H1 (cell line): ENCODE data around the gene PRR7. TPM values are rescaled to one million over a fixed set of nuclear protein-coding genes. Genes with fewer than 3 reads are reported as not detected.

ENCODE experiments used
- CTCF ChIA-PET: fragments of 300-600 bp; sonication (Branson Sonifier 250); formaldehyde crosslinking; loops from one replicate; lab custom pipeline; 2021; ENCODE audit not compliant: partially characterized antibody; lab: Charles Lee
- POLR2A ChIA-PET: fragments of 300-600 bp; sonication (Branson Sonifier 250); formaldehyde crosslinking; loops from one replicate; lab custom pipeline; 2021; ENCODE audit warnings: inconsistent platforms; ENCODE audit not compliant: partially characterized antibody; lab: Charles Lee
- DNase-seq, 2 experiments: peaks; one replicate each; pipeline versions ENCODE4 v3.0.0 to v3.0.0-alpha.2; 2010 to 2022; ENCODE audit warnings: low spot score in 2 of 2, low read depth in 1 of 2, mixed read lengths in 1 of 2
- FAIRE-seq: peaks from 2 replicates; lab custom pipeline; 2011; peaks lifted over from hg19 to GRCh38; lab: Jason Lieb, UNC
- H2AFZ ChIP-seq: 2 replicates; pipeline ENCODE4 v1.8.1; 2012; ENCODE audit warnings: low read length, inconsistent platforms
- H2AK5ac ChIP-seq: 2 replicates; pipeline ENCODE4 v1.6.1; 2013; ENCODE audit warnings: low read depth, low read length
- H2BK120ac ChIP-seq: replicated peaks from 2 replicates; pipeline ENCODE3; 2013; ENCODE audit warnings: low read depth, low read length, inconsistent platforms
- H2BK12ac ChIP-seq: 2 replicates; pipeline ENCODE4 v1.6.1; 2013; ENCODE audit warnings: low read depth, low read length
- H2BK15ac ChIP-seq: 2 replicates; pipeline ENCODE4 v1.6.1; 2013; ENCODE audit warnings: low read length
- H2BK20ac ChIP-seq: 2 replicates; pipeline ENCODE4 v1.6.1; 2013; ENCODE audit warnings: low read length
- H2BK5ac ChIP-seq: 2 replicates; pipeline ENCODE4 v1.6.1; 2013; ENCODE audit warnings: low read depth, low read length
- H3K14ac ChIP-seq: 2 replicates; pipeline ENCODE4 v1.6.1; 2013; ENCODE audit warnings: inconsistent platforms; ENCODE audit not compliant: insufficient read length
- H3K18ac ChIP-seq: 2 replicates; pipeline ENCODE4 v1.6.1; 2013; ENCODE audit warnings: low read length; ENCODE audit errors: extremely low read depth
- H3K23ac ChIP-seq: 2 replicates; pipeline ENCODE4 v1.6.1; 2013; ENCODE audit warnings: inconsistent platforms; ENCODE audit not compliant: insufficient read length
- H3K23me2 ChIP-seq: 2 replicates; pipeline ENCODE4 v1.6.1; 2013; ENCODE audit warnings: low read depth, low read length
- H3K27ac ChIP-seq: 2 replicates; pipeline ENCODE4 v1.6.1; 2011; ENCODE audit warnings: low read depth, low read length, inconsistent platforms
- H3K27me3 ChIP-seq, 4 experiments: replicated peaks in 1 of 4; 1 replicate in 1 of 4; 2 replicates in 3 of 4; pipeline versions ENCODE4 v1.6.1 to v1.8.1; 2011 to 2013; ENCODE audit warnings: low read length in 3 of 4, mild to moderate bottlenecking in 3 of 4, inconsistent platforms in 2 of 4, mixed read lengths in 2 of 4, moderate library complexity in 1 of 4; ENCODE audit not compliant: control insufficient read depth in 3 of 4, insufficient read depth in 3 of 4; ENCODE audit errors: extremely low read depth in 1 of 4
- H3K36me3 ChIP-seq, 4 experiments: 2 replicates each; pipeline versions ENCODE4 v1.6.1 to v1.8.1; 2011 to 2013; ENCODE audit warnings: mild to moderate bottlenecking in 4 of 4, low read length in 3 of 4, moderate library complexity in 2 of 4, control low read depth in 1 of 4, inconsistent platforms in 1 of 4; ENCODE audit not compliant: insufficient read depth in 4 of 4, control insufficient read depth in 2 of 4
- H3K4ac ChIP-seq: replicated peaks from 2 replicates; pipeline ENCODE3; 2013; ENCODE audit warnings: low read length, low read depth, mixed read lengths, inconsistent platforms; ENCODE audit not compliant: insufficient read length
- H3K4me1 ChIP-seq, 4 experiments: replicated peaks in 1 of 4; 1 replicate in 1 of 4; 2 replicates in 3 of 4; pipeline versions ENCODE4 v1.6.1 to v1.8.1; 2011 to 2013; ENCODE audit warnings: low read length in 3 of 4, inconsistent platforms in 2 of 4, mixed read lengths in 1 of 4; ENCODE audit not compliant: insufficient read depth in 4 of 4, control insufficient read depth in 3 of 4
- H3K4me2 ChIP-seq, 2 experiments: 2 replicates each; pipeline versions ENCODE4 v1.6.1 to v1.8.1; 2011 to 2013; ENCODE audit warnings: low read depth in 2 of 2, low read length in 2 of 2, control low read depth in 1 of 2, inconsistent platforms in 1 of 2, mild to moderate bottlenecking in 1 of 2; ENCODE audit not compliant: insufficient read depth in 1 of 2
- H3K4me3 ChIP-seq, 4 experiments: fragments of 200-600, 300-600 bp in 1 of 4; sonication (generic), shearing (Covaris generic), sonication (Bioruptor Twin) in 1 of 4; 2 replicates each; pipeline versions ENCODE4 v1.5.1 to v1.8.1; 2011 to 2016; ENCODE audit warnings: low read length in 4 of 4, low read depth in 3 of 4, control low read depth in 2 of 4, inconsistent platforms in 2 of 4, mild to moderate bottlenecking in 2 of 4, mixed read lengths in 1 of 4, moderate library complexity in 1 of 4; ENCODE audit not compliant: insufficient read depth in 2 of 4; ENCODE audit errors: extremely low read depth in 1 of 4
- H3K56ac ChIP-seq: replicated peaks from 2 replicates; pipeline ENCODE3; 2013; ENCODE audit warnings: low read depth, mild to moderate bottlenecking, mixed read lengths, low read length, inconsistent platforms; ENCODE audit not compliant: insufficient read length
- H3K79me1 ChIP-seq: 2 replicates; pipeline ENCODE4 v1.6.1; 2013; ENCODE audit warnings: low read depth, low read length, control low read depth
- H3K79me2 ChIP-seq, 2 experiments: 2 replicates each; pipeline versions ENCODE4 v1.6.1 to v1.8.1; 2012 to 2013; ENCODE audit warnings: low read length in 2 of 2, mild to moderate bottlenecking in 2 of 2, inconsistent platforms in 1 of 2; ENCODE audit not compliant: insufficient read depth in 2 of 2, control insufficient read depth in 1 of 2
- H3K9ac ChIP-seq, 4 experiments: replicated peaks in 1 of 4; 1 replicate in 1 of 4; 2 replicates in 3 of 4; pipeline versions ENCODE4 v1.6.1 to v1.8.1; 2011 to 2013; ENCODE audit warnings: low read depth in 3 of 4, low read length in 3 of 4, control low read depth in 2 of 4, mild to moderate bottlenecking in 2 of 4, moderate library complexity in 2 of 4, inconsistent platforms in 1 of 4; ENCODE audit errors: extremely low read depth in 1 of 4
- H3K9me3 ChIP-seq, 2 experiments: 2 replicates each; pipeline versions ENCODE4 v1.6.1 to v1.8.1; 2012 to 2013; ENCODE audit warnings: mild to moderate bottlenecking in 2 of 2, moderate library complexity in 2 of 2, control low read depth in 1 of 2, inconsistent platforms in 1 of 2, low read depth in 1 of 2, low read length in 1 of 2, mixed read lengths in 1 of 2; ENCODE audit not compliant: insufficient read depth in 2 of 2
- H4K20me1 ChIP-seq, 2 experiments: replicated peaks in 1 of 2; 2 replicates each; pipeline versions ENCODE3 to v1.8.1; 2011 to 2013; ENCODE audit warnings: inconsistent platforms in 2 of 2, low read length in 2 of 2, mild to moderate bottlenecking in 1 of 2; ENCODE audit not compliant: insufficient read depth in 2 of 2, control insufficient read depth in 1 of 2
- H4K5ac ChIP-seq: 2 replicates; pipeline ENCODE4 v1.6.1; 2013; ENCODE audit warnings: low read length, low read depth, mixed read lengths, inconsistent platforms; ENCODE audit not compliant: insufficient read length
- H4K8ac ChIP-seq: 2 replicates; pipeline ENCODE4 v1.8.0; 2013; ENCODE audit warnings: mild to moderate bottlenecking, moderate library complexity, low read length, inconsistent platforms; ENCODE audit not compliant: insufficient read depth; ENCODE audit errors: extremely low read depth
- H4K91ac ChIP-seq: replicated peaks from 2 replicates; pipeline ENCODE3; 2013; ENCODE audit warnings: low read length, mixed read lengths, inconsistent platforms; ENCODE audit not compliant: insufficient read length
- CEBPB ChIP-seq: IDR thresholded peaks from 2 replicates; pipeline ENCODE4 v1.6.1; 2012; ENCODE audit warnings: low read depth, low read length
- SP4 ChIP-seq: IDR thresholded peaks from 2 replicates; pipeline ENCODE4 v1.6.1; 2012; ENCODE audit warnings: low read length, inconsistent platforms
- SUZ12 ChIP-seq: fragments of 200-600 bp; sonication (generic); IDR thresholded peaks from 2 replicates; pipeline ENCODE4 v1.6.1; 2012; ENCODE audit warnings: mild to moderate bottlenecking, inconsistent platforms, low read length, moderate library complexity, mixed read lengths
- WGBS, 2 experiments: shearing (Covaris generic) in 1 of 2; methylation state at CpG; one replicate each; pipeline versions ENCODE4 v1.1.6 to v1.1.7; 2013 to 2015; ENCODE audit warnings: low lambda C conversion rate in 2 of 2, mixed read lengths in 2 of 2, inconsistent platforms in 1 of 2, low coverage in 1 of 2, missing lambda C conversion rate in 1 of 2; ENCODE audit not compliant: insufficient replicate concordance in 2 of 2, insufficient coverage in 1 of 2, insufficient read length in 1 of 2; ENCODE audit errors: extremely low coverage in 1 of 2, missing lambda C conversion rate in 1 of 2; 5-methylcytosine and 5-hydroxymethylcytosine counted together
- polyA plus RNA-seq, 7 experiments: library from polyadenylated mRNA; depleted of rRNA in 3 of 7; stranded (reverse) in 5 of 7; unstranded in 2 of 7; fragments of >200 nt in 5 of 7; fragments of 200-250 nt in 2 of 7; gene quantifications; 1 replicate in 5 of 7; 2 replicates in 1 of 7; 4 replicates in 1 of 7; pipeline versions ENCODE4 v1.2.1 to v1.2.3, GENCODE V29; 2011 to 2013; ENCODE audit warnings: missing spikeins in 2 of 7, mixed read lengths in 2 of 7
- total RNA-seq: library from RNA; stranded (reverse); fragmentation: NEBNext Ultra II Directional; extraction: Animal tissue kit (Norgen Biotek cat#: 25700); gene quantifications from 2 replicates; pipeline ENCODE4 v1.2.1, GENCODE V29; 2021

Gene PRR7
- total and polyA plus RNA-seq, 2 of the 8 experiments (the other 6 are each of a cell fraction or from before 2014, with no cell fraction given), result 8.0 to 11.8 TPM

DNA sequence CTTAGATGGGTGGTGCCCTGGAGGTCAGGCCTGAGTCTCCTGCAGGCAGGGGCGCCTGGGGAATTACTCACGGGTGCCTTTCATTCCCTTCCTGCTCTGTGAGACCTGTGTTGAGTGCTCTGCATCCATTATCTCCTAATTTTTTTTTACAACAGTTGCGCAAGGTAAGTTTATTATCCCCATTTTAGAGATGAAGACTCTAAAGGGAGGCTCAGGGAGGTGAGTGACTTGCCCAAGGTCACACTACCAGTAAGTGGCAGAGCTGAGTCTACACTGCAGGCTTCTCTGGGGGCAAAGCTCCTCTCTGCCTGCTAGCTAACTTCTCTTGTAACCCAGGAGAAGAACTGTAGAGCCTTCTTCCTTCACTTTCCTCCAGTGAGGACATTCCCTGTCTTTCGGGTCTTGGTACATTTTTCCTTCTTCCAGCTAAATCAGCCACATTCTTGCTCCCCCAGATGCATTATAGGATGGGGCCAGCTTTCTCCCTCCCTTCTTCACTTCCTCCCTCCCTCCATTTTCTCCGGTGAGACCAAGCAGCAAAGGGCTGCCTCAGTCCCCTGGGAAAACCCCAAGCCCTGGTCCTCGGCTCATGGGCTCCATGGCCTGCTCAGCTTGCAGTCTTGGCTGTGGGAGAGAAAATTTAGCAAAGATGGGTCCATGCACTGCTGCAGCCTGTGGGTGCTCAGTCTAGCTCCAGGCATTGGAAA, 1.8 kb downstream of the PRR7 start:
- Histone ChIP-seq H4K91ac (no peak overlapping the region), H3K4me2 (peak overlapping the region; percentile 89 to 93), H3K27ac (peak overlapping the region; percentile 59; the same call in 1 of the 2 replicates), H3K18ac (no peak overlapping the region; the same call in 1 of the 2 replicates), H3K79me2 (no peaks in the 10 kb centered on the region), H3K9ac (no peak overlapping the region), H4K20me1 (peaks cover 3 to 7% of the 10 kb centered on the region in 2 experiments), H2AK5ac (peak overlapping the region; percentile 40; the same call in 1 of the 2 replicates), H3K4me3 (peak overlapping the region in 3 of 4 experiments; percentile 33 to 74 (median 46); a peak in 4 of 8 replicates), H4K8ac (peak overlapping the region; percentile 87), H3K79me1 (no peaks in the 10 kb centered on the region; the same call in none of the 2 replicates), H2BK20ac (0 out of 2 replicates have a peak overlapping the region, but pooled peaks have one; percentile 77), H2BK5ac (peak overlapping the region; percentile 20; the same call in 1 of the 2 replicates), H3K23ac (no peak overlapping the region), H3K4ac (peak overlapping the region; percentile 66), H4K5ac (peak overlapping the region; percentile 22), H3K14ac (no peak overlapping the region), H3K9me3 (no peaks in the 10 kb centered on the region), H3K36me3 (no peaks in the 10 kb centered on the region), H3K4me1 (peaks cover 0 to 32% (median 17%) of the 10 kb centered on the region in 4 experiments; a peak in 6 of 7 replicates), H2BK120ac (peak overlapping the region; percentile 63), H2BK12ac (peak overlapping the region; percentile 80; the same call in 1 of the 2 replicates), H3K27me3 (peaks cover 0 to 19% (median 10%) of the 10 kb centered on the region in 4 experiments; a peak in 5 of 7 replicates), H3K23me2 (peaks cover 9% of the 10 kb centered on the region), H2BK15ac (no peak overlapping the region), H3K56ac (no peak overlapping the region), H2AFZ (no peak overlapping the region)
- WGBS, 2 experiments, result 78% methylated on average over 6 of the region's 6 CpGs; no CpG with 5 or more reads in 1 of the 2 experiments
- TF ChIP-seq SUZ12, result no peak
- peak; percentile 50; the same call in 1 of the 2 replicates for TF ChIP-seq CEBPB
- TF ChIP-seq SP4, result 0 out of 2 replicates have a peak, but pooled peaks have one; percentile 30
- CTCF ChIA-PET, result interaction anchor here (0.8 to 23.6 kb wide), 16 partner anchors 8 to 140 kb away, joined by 3 to 430 read pairs (median 5); partner anchors contain the start of genes F12, GRK6, PFN3 and SLC34A1
- no peak for DNase-seq
- no peak for FAIRE-seq
- POLR2A ChIA-PET, result interaction anchor here (0.7 to 67.5 kb wide), 18 partner anchors 21 to 143 kb away, joined by 3 to 3349 read pairs (median 4); partner anchors contain the start of genes DBN1, DOK3, GRK6 and PDLIM7
